HG03571 (cell line): ENCODE results near the gene CUBN.

Source experiments
- ATAC-seq: cut with Tn5 transposase; IDR thresholded peaks from one replicate; pipeline ENCODE4 v1.9.1; 2021; ENCODE audit not compliant: unreplicated experiment

CUBN gene

DNA sequence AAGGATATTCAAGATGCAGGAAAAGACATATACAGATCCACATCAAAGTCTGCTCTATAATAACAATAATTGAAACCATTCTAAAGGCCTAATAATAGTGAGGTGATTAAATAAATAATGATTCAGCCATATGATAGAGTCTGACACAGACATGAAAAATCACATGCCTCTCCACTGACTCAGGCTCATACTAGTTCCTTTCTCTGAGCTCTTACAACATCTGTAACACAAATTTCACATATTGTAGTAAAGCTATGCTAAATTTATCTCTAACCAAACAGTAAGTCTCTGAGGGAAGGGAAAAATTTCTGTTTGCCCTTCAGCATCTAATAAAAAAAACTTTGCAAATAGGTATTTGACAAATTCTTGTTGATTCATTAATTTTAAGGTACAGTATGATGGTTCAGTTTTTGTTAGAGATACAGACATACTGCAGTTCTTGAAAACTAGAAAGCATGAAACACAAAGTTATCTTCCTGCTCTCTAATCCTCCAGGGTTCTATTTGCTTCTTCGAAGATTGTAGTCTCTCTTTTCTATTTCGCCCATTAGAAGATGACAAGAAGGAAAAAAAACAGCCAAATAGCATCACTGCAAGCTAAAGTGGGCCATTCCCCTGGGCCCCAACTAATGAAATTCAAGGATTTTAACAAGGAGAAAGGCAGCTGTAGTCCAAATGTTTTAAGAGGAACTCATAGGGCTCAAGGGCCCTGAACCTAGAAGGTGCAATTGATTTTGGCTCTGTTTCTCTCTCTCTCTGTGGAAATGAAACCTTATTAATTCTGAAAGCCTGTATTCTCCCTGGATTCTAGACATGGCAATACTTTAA, 53.9 kb downstream of the CUBN start:
- ATAC-seq, result no peak

DNA sequence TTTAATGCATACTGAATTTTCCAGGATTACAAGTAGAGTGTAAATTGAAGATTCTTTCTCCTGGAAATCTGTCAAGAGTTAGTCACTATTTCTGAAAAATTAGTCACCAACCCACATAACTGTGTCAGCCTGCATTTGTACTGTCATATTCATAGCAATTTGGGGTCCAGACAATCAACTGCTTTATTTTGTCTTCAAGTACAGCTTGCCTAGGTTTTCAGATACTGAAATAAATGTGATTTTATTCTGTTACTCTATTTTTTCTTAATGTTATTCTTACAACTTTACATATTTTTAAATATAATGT, 55.1 kb downstream of the CUBN start:
- no peak for ATAC-seq

DNA sequence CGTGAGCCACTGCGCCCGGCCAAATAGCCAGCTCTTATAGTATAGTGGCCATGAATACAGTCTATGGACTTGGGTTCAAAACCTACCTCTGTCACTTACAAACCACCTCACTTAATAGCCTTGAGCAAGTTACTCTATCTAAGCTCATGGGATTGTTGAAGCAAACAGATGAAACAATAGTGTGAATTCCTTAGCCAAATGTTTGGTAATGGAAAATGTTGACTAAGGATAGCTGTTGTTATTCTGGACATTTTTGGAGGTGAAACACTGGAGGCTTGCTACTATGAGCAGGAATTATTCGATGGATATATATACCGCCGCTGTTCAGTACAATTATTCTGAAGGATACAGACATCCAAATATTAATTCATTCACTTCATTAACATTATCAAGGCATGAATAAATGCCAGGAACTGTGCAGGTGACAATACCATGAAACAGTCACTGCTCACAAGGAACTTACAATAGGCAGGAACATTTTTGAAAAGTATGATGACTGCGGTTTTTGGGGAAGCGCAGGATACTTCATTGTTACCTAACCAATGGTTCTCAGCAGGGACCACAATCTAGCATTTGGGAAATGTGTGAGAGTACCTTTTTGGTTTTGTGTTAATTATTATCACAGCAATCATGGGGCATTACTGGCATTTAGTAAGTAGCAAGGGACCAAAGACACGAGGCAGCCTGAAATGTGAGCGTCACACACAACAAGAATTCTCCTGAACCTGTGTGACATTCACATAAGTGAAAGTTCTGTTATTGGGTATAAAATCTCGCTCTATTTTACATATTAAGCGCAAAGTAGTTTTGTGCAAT, 55.7 kb downstream of the CUBN start:
- no peak for ATAC-seq

DNA sequence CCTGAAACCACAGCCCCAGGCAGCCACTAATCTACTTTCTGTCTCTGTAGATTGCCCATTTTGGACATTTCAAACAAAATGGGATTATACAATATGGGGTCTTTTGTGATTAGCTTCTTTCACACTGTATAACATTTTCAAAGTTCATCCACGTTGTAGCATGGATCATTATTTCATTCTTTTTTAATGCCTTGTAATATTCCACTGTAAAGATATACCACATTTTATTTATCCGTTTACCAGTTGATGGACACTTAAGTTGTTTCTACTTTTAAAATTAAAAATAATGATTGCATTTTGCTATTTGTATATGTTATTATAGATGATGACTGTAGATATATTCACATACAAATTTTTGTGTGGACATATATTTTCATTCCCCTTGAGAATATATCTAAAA, 60.7 kb downstream of the CUBN start:
- no peak for ATAC-seq

DNA sequence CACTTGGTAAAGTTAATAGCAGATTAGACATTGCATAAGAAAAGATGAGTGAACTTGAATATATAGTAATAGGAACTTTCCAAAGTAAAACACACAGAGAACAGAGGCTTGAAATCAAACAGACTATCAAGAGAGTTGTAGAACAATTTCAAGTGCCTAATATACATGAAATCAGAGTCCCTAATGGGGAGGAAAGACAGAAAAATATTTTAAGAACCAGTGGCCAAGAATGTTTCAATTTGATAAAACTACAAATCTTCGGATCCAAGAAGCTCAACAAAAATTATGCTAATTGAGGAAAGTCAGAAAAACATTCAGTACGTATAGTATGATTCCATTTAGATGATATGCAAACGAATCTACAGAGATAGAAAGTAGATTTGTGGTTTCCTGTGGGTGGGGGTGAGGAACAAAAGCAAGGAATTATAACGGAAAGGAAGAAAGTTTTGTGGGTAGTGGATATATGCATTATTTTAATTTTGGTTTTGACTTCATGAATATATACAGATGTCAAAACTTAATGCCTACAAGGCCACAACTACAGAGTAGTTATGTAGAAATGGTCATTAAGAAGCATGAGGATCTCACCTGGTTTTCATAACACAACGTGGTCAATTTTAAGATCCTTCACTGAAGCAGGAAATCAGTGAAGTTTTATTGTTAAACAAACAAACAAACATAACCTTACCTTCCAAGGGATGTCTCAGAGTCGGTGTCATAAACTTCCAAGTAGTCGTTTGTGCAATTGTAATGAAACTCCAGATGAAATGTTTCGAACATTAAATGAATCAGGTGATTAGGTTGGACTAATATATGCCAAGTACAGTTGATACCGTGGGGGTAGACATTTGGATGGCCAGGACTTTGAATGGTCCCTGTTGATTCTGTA, 62.0 kb downstream of the CUBN start:
- no peak for ATAC-seq

DNA sequence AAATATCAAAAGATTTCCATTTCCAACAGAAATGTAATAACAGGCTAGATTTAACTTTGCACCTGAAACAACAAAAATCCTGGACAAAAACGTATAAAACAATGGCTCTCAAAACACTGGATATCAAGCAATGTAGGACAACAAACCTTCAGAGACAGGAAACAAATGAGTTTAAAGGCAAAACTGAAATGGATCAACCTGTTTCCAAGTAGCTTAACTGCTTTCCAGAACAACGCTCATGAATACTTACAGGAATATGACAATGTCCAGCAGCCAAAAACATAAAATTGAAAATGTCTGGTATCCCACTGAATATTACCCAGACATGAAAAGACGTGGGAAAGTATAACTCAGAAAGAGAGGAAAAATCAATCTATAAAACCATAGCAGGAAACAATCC, 62.8 kb downstream of the CUBN start:
- ATAC-seq, result no peak

DNA sequence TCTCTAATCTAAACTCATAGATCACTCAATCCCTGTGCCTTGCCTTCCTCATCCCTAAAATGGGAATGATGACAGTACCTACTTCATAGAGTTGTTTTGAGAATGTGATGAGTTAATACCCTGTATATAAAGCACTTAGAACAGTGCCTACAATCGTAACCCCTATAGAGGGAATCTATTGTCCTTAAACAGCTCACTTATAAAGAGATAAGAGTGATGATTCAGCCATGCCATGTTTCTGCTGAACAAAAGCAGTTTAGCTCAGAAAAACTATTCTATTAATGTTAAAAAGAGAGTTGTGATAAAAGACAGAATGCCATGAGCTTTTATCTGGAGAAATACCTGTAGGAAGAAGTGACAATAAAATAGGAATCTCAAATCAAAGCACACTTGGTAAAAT, 63.6 kb downstream of the CUBN start:
- no peak for ATAC-seq

DNA sequence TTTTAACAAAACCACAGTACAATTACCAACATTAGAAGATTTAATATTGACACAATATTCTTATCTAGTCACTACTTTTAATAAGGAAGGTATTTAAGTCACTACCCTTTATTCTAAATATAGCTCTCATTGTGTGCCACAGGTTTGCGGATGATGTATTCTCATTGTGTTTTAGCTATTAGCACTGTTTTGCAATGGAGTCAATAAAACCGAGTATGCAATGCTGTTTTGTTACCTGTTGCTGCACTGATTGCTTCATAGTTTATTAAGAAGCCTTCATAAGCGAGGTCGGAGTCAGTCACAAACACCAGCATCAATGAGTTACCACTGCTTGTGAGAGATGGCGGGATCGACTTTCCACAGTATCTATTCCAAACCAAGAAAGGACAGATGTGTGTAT, 64.3 kb downstream of the CUBN start:
- no peak for ATAC-seq

DNA sequence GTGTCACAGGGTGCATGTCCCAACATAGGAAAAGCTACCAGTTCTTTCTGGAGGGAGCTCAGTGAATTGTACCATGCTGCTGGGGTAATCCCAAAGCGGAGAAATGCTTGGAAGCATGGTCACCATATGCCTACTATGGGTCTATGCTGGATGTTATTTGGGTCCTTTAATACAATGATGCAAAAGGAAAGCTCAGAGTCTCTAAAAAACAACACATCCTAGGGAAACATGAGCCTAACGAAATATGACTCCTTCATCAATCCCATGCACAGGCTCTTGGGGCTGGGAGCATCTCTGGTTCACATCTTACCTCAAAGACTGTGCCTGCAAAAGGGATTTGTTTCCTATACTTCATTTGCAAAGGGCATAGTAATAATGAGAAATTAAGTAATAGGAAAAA, 65.2 kb downstream of the CUBN start:
- ATAC-seq, result no peak

DNA sequence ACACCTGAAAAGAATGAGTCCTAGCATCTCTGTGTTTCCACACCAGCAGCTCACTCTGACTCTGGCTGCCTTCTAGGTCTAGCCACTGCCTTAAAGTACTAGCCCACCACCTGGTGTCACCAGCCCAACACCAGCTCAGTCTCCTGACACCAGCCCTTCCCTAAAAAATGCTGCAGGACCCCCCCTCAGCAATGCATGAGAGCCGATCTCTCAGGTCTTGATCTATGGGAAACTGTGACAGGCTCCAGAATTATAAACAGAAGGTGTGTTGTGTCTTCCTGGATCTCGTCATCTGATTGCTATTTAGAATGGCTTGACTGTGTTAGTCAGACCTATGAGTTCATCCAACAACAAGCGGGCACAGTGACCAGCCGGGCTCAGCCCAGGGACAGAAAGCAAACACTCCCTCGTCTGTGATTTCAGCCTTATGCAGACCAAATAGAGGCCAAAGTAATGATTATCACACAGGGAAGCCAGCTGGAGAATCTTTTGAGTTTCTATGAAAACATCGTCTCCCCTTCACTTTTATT, 66.6 kb downstream of the CUBN start:
- no peak for ATAC-seq

DNA sequence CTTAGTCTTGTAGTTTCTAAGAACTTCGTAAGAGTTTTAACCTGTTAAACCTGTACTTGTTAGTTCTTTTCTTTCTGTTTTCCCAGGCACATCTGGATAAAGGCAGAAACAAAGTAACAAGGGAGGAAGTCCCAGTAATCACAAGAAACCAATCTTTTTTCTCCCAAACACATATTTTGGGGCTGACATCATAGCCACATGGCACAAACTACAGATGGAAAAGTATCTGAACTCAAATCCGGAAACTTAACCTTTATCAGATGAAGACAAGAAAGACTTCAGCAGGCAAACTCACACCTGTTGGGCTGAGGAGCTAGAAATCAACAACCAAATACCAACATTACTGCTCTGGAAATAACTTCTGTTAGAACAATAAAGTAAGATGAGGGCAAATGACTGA, 67.1 kb downstream of the CUBN start:
- no peak for ATAC-seq

DNA sequence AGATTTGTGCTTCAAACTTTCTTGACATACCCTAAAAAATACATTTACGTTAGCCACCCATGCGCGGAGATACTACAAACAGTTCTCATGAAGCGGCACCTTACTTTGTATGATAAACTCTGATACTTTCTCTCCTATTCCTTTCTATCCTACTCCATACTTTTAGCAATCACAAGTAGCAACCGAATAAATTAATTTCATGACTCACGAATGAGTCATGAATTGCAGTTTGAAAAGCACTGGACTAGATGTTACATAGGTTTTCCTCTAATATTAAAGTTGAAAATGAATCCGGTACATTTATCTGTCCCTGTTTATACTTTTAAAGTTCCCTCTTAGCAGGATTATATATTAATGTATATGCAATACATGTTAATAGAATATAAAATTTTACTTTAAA, 67.6 kb downstream of the CUBN start:
- no peak for ATAC-seq

DNA sequence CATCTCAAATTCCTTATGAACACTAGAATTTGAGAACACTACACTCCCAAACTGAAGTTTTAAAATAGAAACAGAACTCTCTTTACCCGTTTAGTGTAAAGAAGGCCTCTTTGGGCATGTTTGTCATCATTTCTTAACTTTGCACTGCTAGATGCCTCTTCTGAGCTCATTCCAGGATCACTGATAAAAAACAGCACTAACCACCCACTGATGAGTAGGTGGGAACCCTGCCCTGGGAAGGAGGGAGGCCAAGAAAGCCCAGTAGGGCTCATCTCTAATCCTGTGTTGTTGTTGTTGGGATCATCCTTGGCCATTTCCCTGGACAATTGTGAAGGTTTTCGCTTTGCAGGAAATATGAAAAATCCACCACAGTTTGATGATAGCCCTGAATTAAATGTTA, 68.2 kb downstream of the CUBN start:
- no peak for ATAC-seq

DNA sequence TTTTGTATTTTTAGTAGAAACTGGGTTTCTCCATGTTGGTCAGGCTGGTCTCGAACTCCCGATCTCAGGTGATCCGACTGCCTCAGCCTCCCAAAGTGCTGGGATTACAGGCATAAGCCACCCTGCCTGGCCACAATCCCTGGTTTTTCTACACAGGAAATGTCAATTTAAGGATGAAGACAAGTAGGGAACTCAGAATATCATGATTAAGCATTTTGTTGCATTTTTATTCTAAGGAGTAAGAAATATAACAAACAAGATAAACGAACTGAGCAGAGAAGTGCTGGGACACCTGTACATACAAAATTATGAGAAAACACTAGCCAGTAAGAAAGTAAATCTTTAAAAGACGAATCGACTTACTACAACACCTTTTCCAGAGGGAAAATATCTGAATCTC, 69.3 kb downstream of the CUBN start:
- ATAC-seq, result no peak

DNA sequence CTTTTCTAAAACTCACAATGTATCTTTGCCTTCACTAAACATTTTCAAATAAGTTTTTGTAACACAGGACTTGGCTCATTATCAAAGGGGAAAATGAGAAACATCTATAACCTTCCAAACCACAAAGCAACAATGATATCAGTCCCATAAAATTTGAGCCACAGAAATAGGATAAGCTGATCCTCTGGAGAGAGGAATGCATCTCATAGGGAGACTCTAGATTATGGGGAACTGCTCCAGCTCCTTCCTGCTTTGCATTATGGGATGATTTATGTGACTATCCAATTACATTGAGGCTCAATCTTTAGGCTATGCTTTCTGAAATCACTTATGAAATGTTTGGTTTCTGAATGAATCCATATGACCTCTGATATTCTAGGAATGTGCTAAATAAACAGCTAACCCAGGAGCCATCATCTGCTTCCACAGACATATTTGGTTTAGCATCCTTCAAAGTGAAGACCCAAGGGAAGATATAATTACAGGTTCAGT, 70.4 kb downstream of the CUBN start:
- no peak for ATAC-seq

DNA sequence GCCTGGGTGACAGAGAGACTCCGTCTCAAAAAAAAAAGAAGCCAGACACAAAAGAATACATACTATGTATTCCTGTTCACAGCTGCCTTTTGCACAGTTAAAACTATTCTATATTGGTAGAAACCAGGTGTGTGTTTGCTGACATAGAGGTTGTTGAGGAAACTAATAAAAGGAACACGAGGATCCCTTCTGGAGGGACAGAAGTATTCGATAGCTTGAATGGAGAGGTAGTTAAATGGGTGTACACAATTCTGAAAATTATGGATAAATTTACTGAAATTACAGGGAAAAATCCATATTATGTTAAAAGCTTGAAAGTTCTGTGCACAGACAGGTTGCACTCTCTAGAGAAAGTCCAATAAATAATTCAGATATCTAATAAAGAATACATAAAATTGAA, 71.5 kb downstream of the CUBN start:
- ATAC-seq, result no peak

DNA sequence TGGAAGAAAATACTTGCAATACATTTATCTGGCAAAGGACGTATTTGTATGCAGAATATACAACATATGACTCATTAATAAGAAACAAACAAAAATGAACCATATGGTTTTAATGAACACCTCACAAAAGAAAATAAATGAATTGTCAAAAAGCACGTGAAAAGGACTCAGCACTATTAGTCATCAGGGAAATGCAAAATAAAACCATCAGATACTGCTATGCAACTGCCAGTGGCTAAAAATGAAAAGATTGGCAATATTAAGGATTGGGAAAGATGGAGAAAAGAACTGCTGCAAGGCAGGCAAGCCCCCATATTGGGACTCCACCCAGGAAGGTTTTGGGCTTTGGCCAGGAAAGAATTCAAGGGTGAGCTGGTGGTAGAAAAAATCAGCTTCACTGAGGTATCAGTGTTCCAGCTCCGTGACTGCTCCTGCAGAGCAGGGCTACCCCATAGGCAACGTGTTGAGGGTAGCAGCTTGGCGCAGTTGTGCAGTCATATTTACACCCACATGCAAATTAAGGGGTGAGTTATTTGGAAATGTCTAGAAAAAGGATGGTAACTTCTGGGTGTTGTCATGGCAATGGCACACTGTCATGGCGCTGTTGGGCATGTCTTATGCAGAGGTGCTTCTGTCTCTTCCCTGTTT, 72.7 kb downstream of the CUBN start:
- ATAC-seq, result no peak

DNA sequence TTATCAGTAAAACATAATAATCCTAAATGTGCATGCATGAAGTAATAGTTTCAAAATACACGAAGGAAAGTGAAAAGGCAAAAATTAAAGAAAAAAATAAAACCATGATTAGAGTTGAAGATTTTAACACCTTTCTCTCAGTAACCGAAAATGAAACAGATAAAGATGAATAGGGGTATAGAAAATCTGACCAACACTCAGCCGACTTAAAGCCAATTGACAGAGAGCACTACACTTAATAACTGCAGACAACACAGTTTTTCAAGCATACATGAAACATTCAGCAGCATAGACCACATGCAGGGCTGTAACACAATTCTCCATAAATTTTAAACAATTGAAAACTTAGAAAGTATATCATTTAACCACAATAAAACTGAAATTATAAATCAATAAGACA, 76.1 kb downstream of the CUBN start:
- no peak for ATAC-seq

DNA sequence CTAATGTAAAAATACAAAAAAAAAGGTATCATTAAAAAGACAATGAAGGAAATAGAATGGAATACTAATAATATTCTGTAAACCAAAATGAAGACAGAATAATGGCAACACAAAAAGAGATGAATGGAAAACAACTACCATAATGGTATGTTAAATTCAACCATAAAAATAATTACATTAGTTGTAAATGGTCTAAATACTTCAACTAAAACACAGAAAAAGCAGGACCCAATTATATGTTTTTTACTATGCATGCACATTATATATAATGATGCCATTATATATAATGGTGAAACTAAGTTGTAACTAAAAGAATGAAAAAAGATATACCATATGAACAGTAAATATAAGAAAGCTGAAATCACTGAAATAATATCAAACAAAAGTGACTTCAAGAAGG, 76.5 kb downstream of the CUBN start:
- no peak for ATAC-seq

DNA sequence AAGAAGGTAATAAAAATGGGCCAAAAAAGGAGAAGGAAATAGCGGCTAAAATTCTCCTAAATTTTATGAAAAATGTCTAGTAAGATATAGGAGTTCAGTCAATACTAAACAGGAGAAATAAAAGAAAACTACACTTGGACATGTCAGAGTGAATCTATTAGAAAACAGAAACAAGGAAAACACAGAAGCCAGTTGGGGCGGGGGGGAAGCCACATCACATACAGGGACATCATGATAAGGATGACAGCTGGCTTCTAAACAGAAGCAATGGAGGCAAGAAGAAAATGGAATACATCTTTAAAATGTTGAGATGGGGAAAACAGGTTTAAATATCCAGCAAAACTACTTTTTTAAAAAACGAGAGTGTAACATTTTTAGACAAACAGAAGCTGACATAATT, 77.8 kb downstream of the CUBN start:
- ATAC-seq, result no peak

DNA sequence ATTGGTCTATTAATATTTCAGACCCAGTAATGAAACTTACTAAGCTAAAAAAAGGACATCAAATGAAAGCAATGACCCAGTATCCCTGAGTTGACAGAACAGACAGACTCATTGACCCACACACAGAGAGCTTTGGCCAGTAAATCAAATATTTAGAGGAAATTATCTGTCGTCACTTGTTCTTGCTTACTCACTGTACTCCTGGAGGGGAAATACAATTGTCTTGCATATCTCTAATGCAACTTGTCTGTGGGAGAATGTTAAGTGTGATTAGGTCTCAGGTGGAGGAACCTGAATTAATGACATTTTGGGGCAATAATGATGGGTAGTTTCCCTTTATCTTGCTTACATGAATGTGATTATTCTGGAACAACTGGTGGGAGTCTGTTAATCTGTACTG, 80.4 kb downstream of the CUBN start:
- no peak for ATAC-seq
